HG03565 (cell line): ENCODE data around the gene ESPL1.

ENCODE experiments used
- ATAC-seq: cut with Tn5 transposase; IDR thresholded peaks from one replicate; pipeline ENCODE4 v1.9.1; 2021; ENCODE audit warnings: mild to moderate bottlenecking, moderate library complexity; ENCODE audit not compliant: unreplicated experiment

Gene ESPL1

GRCh38 chr12:53230108-53230845 lies 37.8 kb upstream of the ESPL1 start:
- no peak for ATAC-seq

- ATAC-seq: no peak
Measured at GRCh38 chr12:53231671-53231920, 36.5 kb upstream of the ESPL1 start.

- ATAC-seq: no peak
Measured at GRCh38 chr12:53231921-53232645, 36.0 kb upstream of the ESPL1 start, which contains the start of gene RARG. TSS of gene RARG (minus strand) at chr12:53232209. CDS start at chr12:53227545, 4,664 bp downstream.

- no peak for ATAC-seq
Measured at GRCh38 chr12:53232646-53233461, 35.2 kb upstream of the ESPL1 start.

- ATAC-seq: no peak
Measured at GRCh38 chr12:53233671-53234121, 34.4 kb upstream of the ESPL1 start.

GRCh38 chr12:53234271-53234914 lies 33.7 kb upstream of the ESPL1 start:
- ATAC-seq: no peak

GRCh38 chr12:53235164-53235563 lies 32.9 kb upstream of the ESPL1 start:
- ATAC-seq: no peak

- ATAC-seq: no peak
Measured at GRCh38 chr12:53235742-53236442, 32.2 kb upstream of the ESPL1 start.

GRCh38 chr12:53236443-53237111 lies 31.5 kb upstream of the ESPL1 start:
- ATAC-seq: no peak

- ATAC-seq: no peak
Measured at GRCh38 chr12:53239643-53240258, 28.3 kb upstream of the ESPL1 start.

- ATAC-seq: no peak
Measured at GRCh38 chr12:53241623-53242412, 26.3 kb upstream of the ESPL1 start.

- no peak for ATAC-seq
Measured at GRCh38 chr12:53244337-53244736, 23.8 kb upstream of the ESPL1 start.

- no peak for ATAC-seq
Measured at GRCh38 chr12:53245286-53245685, 22.8 kb upstream of the ESPL1 start.

- peak; percentile 53 for ATAC-seq
Measured at GRCh38 chr12:53251477-53252348, 16.4 kb upstream of the ESPL1 start.

- no peak for ATAC-seq
Measured at GRCh38 chr12:53252349-53252916, 15.7 kb upstream of the ESPL1 start.

GRCh38 chr12:53253298-53253697 lies 14.8 kb upstream of the ESPL1 start:
- ATAC-seq: no peak

GRCh38 chr12:53254816-53255545 lies 13.1 kb upstream of the ESPL1 start:
- no peak for ATAC-seq
